Loucy (cell line): ENCODE measurements around the gene OR4F6.
"Not testable (repeated sequence)": the region's sequence is repeated elsewhere in the genome, so short reads cannot be mapped to it uniquely, and the experiment has no call there.

Experiments used
- H2AFZ ChIP-seq: fragments of 200-600 bp; sonication (generic); 2 replicates; pipeline ENCODE4 v1.6.0; 2016; ENCODE audit warnings: antibody characterized with exemption, mild to moderate bottlenecking, low read length, moderate library complexity
- H3F3A ChIP-seq: fragments of 200-600 bp; 2 replicates; pipeline ENCODE4 v1.6.0; 2016; ENCODE audit warnings: antibody characterized with exemption, low read depth, mild to moderate bottlenecking
- H3K27me3 ChIP-seq: fragments of 200-600 bp; sonication (generic); 2 replicates; pipeline ENCODE4 v1.6.1; 2014; ENCODE audit warnings: low read length, mild to moderate bottlenecking; ENCODE audit not compliant: insufficient read depth, poor library complexity, severe bottlenecking
- H3K36me3 ChIP-seq: fragments of 200-600 bp; sonication (generic); 2 replicates; pipeline ENCODE4 v1.6.1; 2016; ENCODE audit warnings: low read length; ENCODE audit not compliant: insufficient read depth
- H3K4me1 ChIP-seq: fragments of 200-600 bp; sonication (generic); 2 replicates; pipeline ENCODE4 v1.5.1; 2014; ENCODE audit warnings: low read length, mild to moderate bottlenecking; ENCODE audit not compliant: insufficient read depth, poor library complexity, severe bottlenecking
- H3K4me2 ChIP-seq: fragments of 200-600 bp; sonication (generic); 2 replicates; pipeline ENCODE4 v1.6.0; 2014; ENCODE audit warnings: antibody characterized with exemption, low read length, low read depth, mild to moderate bottlenecking; ENCODE audit not compliant: poor library complexity, severe bottlenecking
- H3K4me3 ChIP-seq: fragments of 200-600 bp; sonication (generic); 2 replicates; pipeline ENCODE4 v1.5.1; 2014; ENCODE audit warnings: low read length, mild to moderate bottlenecking, mixed read lengths; ENCODE audit not compliant: poor library complexity, severe bottlenecking
- H3K79me2 ChIP-seq: fragments of 200-600 bp; sonication (generic); 2 replicates; pipeline ENCODE4 v1.6.1; 2014; ENCODE audit warnings: low read length; ENCODE audit not compliant: insufficient read depth
- H3K9ac ChIP-seq: fragments of 200-600 bp; sonication (generic); 2 replicates; pipeline ENCODE4 v1.6.0; 2014; ENCODE audit warnings: mild to moderate bottlenecking, low read depth, low read length, moderate library complexity; ENCODE audit not compliant: poor library complexity, severe bottlenecking
- H3K9me2 ChIP-seq: fragments of 200-600 bp; sonication (generic); replicated peaks from 2 replicates; pipeline ENCODE4 v1.6.1; 2016; ENCODE audit warnings: low read depth, low read length, mixed read lengths
- H3K9me3 ChIP-seq: fragments of 200-600 bp; sonication (generic); 2 replicates; pipeline ENCODE4 v1.6.1; 2014; ENCODE audit warnings: mild to moderate bottlenecking, antibody characterized with exemption, low read length, low read depth; ENCODE audit not compliant: insufficient read depth
- H4K20me1 ChIP-seq: fragments of 200-600 bp; sonication (generic); 2 replicates; pipeline ENCODE4 v1.6.0; 2014; ENCODE audit warnings: antibody characterized with exemption, low read length, mild to moderate bottlenecking; ENCODE audit not compliant: insufficient read depth, poor library complexity, severe bottlenecking
- CTCF ChIP-seq: fragments of 200-600 bp; sonication (generic); conservative IDR thresholded peaks from 2 replicates; pipeline ENCODE4 v1.5.1; 2014; ENCODE audit warnings: mild to moderate bottlenecking, antibody characterized with exemption, low read length
- EZH2phosphoT487 ChIP-seq: fragments of 200-600 bp; IDR thresholded peaks from 2 replicates; pipeline ENCODE4 v1.6.1; 2018; ENCODE audit warnings: antibody characterized with exemption, mild to moderate bottlenecking, moderate library complexity, borderline replicate concordance

The OR4F6 gene

GRCh38 chr15:101793981-101794380, 9.3 kb upstream of the OR4F6 start:
- H3K27me3 ChIP-seq, H3K9me2 ChIP-seq, H3K4me2 ChIP-seq, H3K4me3 ChIP-seq, H3K79me2 ChIP-seq, H3K36me3 ChIP-seq, H2AFZ ChIP-seq, H3K9me3 ChIP-seq, H3K9ac ChIP-seq, H4K20me1 ChIP-seq, H3F3A ChIP-seq, H3K4me1 ChIP-seq: not testable (repeated sequence)

GRCh38 chr15:101795455-101795854, 7.9 kb upstream of the OR4F6 start:
- Histone ChIP-seq H2AFZ (no peak overlapping the region), H3K4me3 (no peak overlapping the region), H3K27me3 (no peaks in the 10 kb centered on the region), H4K20me1 (no peaks in the 10 kb centered on the region), H3K36me3 (no peaks in the 10 kb centered on the region), H3K79me2 (no peaks in the 10 kb centered on the region), H3F3A (no peaks in the 10 kb centered on the region), H3K4me2 (no peak overlapping the region), H3K9me3 (no peaks in the 10 kb centered on the region), H3K4me1 (no peaks in the 10 kb centered on the region), H3K9ac (no peak overlapping the region), H3K9me2 (no peaks in the 10 kb centered on the region)
- TF ChIP-seq EZH2phosphoT487 (no peak), CTCF (no peak)

- H3K27me3 ChIP-seq: no peaks in the 10 kb centered on the region
Measured at GRCh38 chr15:101799665-101800064, 3.6 kb upstream of the OR4F6 start.

More at GRCh38 chr15:101799665-101800064, 3.6 kb upstream of the OR4F6 start:
- H3F3A ChIP-seq: no peaks in the 10 kb centered on the region
- TF ChIP-seq CTCF: no peak
- TF ChIP-seq EZH2phosphoT487: no peak
- H3K4me3 ChIP-seq: no peak overlapping the region
- H2AFZ ChIP-seq: no peak overlapping the region
- no peak overlapping the region for H3K9ac ChIP-seq
- H3K36me3 ChIP-seq: no peaks in the 10 kb centered on the region
- H3K4me1 ChIP-seq: no peaks in the 10 kb centered on the region
- H3K4me2 ChIP-seq: no peak overlapping the region
- H4K20me1 ChIP-seq: no peaks in the 10 kb centered on the region
- no peaks in the 10 kb centered on the region for H3K79me2 ChIP-seq
- H3K9me3 ChIP-seq: no peaks in the 10 kb centered on the region
- no peaks in the 10 kb centered on the region for H3K9me2 ChIP-seq
